WTC11 (cell line): ENCODE data around the gene CELF2. TPM values are rescaled to one million over a fixed set of nuclear protein-coding genes. Genes with fewer than 3 reads are reported as not detected.

Source experiments
- ATAC-seq: fragments of 200-7000 bp; cut with Tn5 transposase; 2 replicates; pipeline ENCODE4 v1.10.0; 2021; ENCODE audit warnings: mild to moderate bottlenecking, moderate library complexity
- CTCF ChIA-PET: fragments of 300-600 bp; sonication (Branson Sonifier 250); formaldehyde crosslinking; loops from one replicate; lab custom pipeline; 2021; ENCODE audit warnings: antibody characterized with exemption; lab: Charles Lee
- POLR2A ChIA-PET: fragments of 350-600 bp; sonication (Branson Sonifier 250); formaldehyde crosslinking; loops from one replicate; lab custom pipeline; 2021; ENCODE audit warnings: antibody characterized with exemption; lab: Charles Lee
- DNase-seq: peaks from one replicate; pipeline ENCODE4 v3.0.0; 2021; ENCODE audit warnings: low spot score
- H3K27ac Mint-ChIP-seq: 2 replicates; pipeline ENCODE4 v1.8.0; 2021; ENCODE audit warnings: mixed read lengths
- H3K27me3 Mint-ChIP-seq: 2 replicates; pipeline ENCODE4 v1.8.0; 2021; ENCODE audit warnings: low read depth, mild to moderate bottlenecking, moderate library complexity, mixed read lengths
- H3K36me3 Mint-ChIP-seq: 2 replicates; pipeline ENCODE4 v1.8.0; 2021; ENCODE audit warnings: mixed read lengths
- H3K4me1 Mint-ChIP-seq: 2 replicates; pipeline ENCODE4 v1.8.0; 2022; ENCODE audit warnings: mixed read lengths
- H3K4me3 Mint-ChIP-seq: 2 replicates; pipeline ENCODE4 v1.8.0; 2021; ENCODE audit warnings: mild to moderate bottlenecking, moderate library complexity, mixed read lengths
- H3K9me3 Mint-ChIP-seq: 2 replicates; pipeline ENCODE4 v1.8.0; 2021; ENCODE audit warnings: mixed read lengths
- ETV6 ChIP-seq: sonication (generic); formaldehyde crosslinking; IDR thresholded peaks from 2 replicates; pipeline ENCODE4 v1.8.1; 2022; ENCODE audit warnings: mild to moderate bottlenecking, missing genetic modification reagents
- GRHL2 ChIP-seq: fragments of 250-450 bp; sonication (Bioruptor Pico); IDR thresholded peaks from 2 replicates; pipeline ENCODE4 v1.8.0; 2022; ENCODE audit warnings: mild to moderate bottlenecking, moderate library complexity; ENCODE audit not compliant: insufficient replicate concordance, severe bottlenecking
- IRF2 ChIP-seq: sonication (generic); formaldehyde crosslinking; IDR thresholded peaks from 2 replicates; pipeline ENCODE4 v1.8.0; 2022; ENCODE audit warnings: low read depth, missing genetic modification reagents, borderline replicate concordance
- JUN ChIP-seq: sonication (generic); formaldehyde crosslinking; IDR thresholded peaks from 2 replicates; pipeline ENCODE4 v1.8.0; 2023; ENCODE audit warnings: mild to moderate bottlenecking, missing genetic modification reagents
- NFE2L1 ChIP-seq: sonication (generic); formaldehyde crosslinking; IDR thresholded peaks from 2 replicates; pipeline ENCODE4 v1.8.1; 2023; ENCODE audit warnings: missing genetic modification reagents
- NFYB ChIP-seq: sonication (generic); formaldehyde crosslinking; conservative IDR thresholded peaks from 2 replicates; pipeline ENCODE4 v1.8.0; 2022; ENCODE audit warnings: low read depth, missing genetic modification reagents
- TCF7 ChIP-seq: sonication (generic); formaldehyde crosslinking; IDR thresholded peaks from 2 replicates; pipeline ENCODE4 v1.8.0; 2022; ENCODE audit warnings: mild to moderate bottlenecking, low read depth, missing genetic modification reagents, moderate library complexity
- ZNF219 ChIP-seq: sonication (generic); formaldehyde crosslinking; IDR thresholded peaks from 2 replicates; pipeline ENCODE4 v1.8.0; 2023; ENCODE audit warnings: missing genetic modification reagents, mild to moderate bottlenecking, borderline replicate concordance
- total RNA-seq: library from RNA; stranded (reverse); gene quantifications from 3 replicates; pipeline ENCODE4 v1.2.3, GENCODE V29; 2021
- TF ChIP-seq, protein P1 (sequence below): sonication (generic); formaldehyde crosslinking; IDR thresholded peaks from 2 replicates; pipeline ENCODE4 v1.8.0; 2022; ENCODE audit warnings: mild to moderate bottlenecking, missing genetic modification reagents
- TF ChIP-seq, protein P2 (sequence below): sonication (generic); formaldehyde crosslinking; IDR thresholded peaks from 2 replicates; pipeline ENCODE4 v1.8.0; 2023; ENCODE audit warnings: missing genetic modification reagents, mild to moderate bottlenecking, borderline replicate concordance
- TF ChIP-seq, protein P3 (sequence below): fragments of 250-450 bp; sonication (Bioruptor Pico); IDR thresholded peaks from 2 replicates; pipeline ENCODE4 v2.1.2; 2022; ENCODE audit warnings: mild to moderate bottlenecking, moderate library complexity
- TF ChIP-seq, protein P4 (sequence below): sonication (generic); formaldehyde crosslinking; IDR thresholded peaks from 2 replicates; pipeline ENCODE4 v1.8.0; 2023; ENCODE audit warnings: missing genetic modification reagents
- TF ChIP-seq, protein P5 (sequence below): sonication (generic); formaldehyde crosslinking; conservative IDR thresholded peaks from 2 replicates; pipeline ENCODE4 v1.8.1; 2022; ENCODE audit warnings: mild to moderate bottlenecking, missing genetic modification reagents
- TF ChIP-seq, protein P6 (sequence below): sonication (generic); formaldehyde crosslinking; IDR thresholded peaks from 2 replicates; pipeline ENCODE4 v1.8.0; 2022; ENCODE audit warnings: mild to moderate bottlenecking, missing genetic modification reagents

The CELF2 gene
- total RNA-seq, 1 experiment from 2014 or later: 24.6 TPM

DNA sequence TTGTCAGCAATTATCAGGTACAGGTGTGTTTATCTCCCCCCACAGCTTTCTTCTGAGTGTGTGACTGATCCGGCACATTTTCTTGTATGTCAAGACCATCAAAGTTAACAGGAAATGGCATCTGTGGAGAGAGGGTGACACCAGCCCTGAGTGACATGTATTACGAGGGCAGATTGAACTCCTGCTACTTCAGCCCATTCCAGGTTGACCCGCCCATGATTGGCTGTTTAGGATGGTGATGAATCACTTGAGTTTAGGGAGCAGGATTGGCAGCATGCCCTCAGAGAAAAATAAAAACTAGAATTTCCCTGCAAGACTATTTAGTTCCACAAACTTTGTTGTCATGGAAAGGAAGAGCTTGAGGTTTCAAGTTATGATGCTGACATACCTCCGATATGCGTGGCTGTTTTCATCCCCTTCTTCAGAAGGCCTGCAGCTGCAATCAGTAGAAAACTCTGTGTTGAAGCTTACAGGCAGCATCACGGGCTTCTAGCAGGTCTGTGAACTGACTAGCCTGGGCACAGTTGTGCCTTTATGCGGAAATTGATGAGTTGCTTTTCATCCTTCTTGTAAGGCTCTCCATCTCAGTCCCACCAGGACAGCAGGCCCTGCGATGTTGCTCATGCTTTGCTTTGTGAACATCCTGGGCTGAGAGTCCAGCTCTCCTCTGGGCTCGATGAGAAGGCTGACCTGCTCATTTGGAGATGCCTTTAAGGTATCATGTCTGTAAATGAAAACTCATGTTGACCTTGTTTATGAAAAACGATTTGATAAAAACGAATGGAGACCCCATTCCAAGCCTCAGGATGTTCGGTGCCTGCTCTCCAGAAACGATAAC is 8.0 kb upstream of the CELF2 start (continued):
- no peak for TF ChIP-seq ETV6 (CRISPR knock-in tag)
- TF ChIP-seq, protein P1, sequence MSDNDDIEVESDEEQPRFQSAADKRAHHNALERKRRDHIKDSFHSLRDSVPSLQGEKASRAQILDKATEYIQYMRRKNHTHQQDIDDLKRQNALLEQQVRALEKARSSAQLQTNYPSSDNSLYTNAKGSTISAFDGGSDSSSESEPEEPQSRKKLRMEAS: no peak
- TF ChIP-seq GRHL2 (CRISPR knock-in tag): no peak
- TF ChIP-seq, all 79 proteins: peak for 0

DNA sequence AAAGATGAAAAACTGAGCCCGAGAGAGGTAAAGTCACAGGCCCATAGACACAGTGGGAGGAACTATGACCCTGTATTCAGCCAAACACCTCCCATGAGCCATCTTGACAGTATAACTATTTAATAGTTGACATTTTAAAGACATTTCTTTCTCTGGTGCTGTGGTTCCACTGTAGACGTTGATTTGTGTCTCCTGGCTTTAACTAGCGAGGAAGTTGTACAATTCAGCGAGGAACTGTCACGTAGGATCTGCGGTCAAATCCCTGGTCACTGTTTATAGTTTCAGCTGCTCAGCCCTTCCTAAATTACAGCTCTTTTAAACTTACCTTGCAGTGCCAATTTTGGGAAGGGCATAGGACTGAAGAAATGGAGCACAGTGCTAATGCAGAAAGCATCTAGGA is 7.1 kb upstream of the CELF2 start:
- H3K9me3 Mint-ChIP-seq: no peaks in the 10 kb centered on the region
- TF ChIP-seq NFYB (CRISPR knock-in tag) (no peak), ZNF219 (CRISPR knock-in tag) (no peak)
- TF ChIP-seq, protein P2, sequence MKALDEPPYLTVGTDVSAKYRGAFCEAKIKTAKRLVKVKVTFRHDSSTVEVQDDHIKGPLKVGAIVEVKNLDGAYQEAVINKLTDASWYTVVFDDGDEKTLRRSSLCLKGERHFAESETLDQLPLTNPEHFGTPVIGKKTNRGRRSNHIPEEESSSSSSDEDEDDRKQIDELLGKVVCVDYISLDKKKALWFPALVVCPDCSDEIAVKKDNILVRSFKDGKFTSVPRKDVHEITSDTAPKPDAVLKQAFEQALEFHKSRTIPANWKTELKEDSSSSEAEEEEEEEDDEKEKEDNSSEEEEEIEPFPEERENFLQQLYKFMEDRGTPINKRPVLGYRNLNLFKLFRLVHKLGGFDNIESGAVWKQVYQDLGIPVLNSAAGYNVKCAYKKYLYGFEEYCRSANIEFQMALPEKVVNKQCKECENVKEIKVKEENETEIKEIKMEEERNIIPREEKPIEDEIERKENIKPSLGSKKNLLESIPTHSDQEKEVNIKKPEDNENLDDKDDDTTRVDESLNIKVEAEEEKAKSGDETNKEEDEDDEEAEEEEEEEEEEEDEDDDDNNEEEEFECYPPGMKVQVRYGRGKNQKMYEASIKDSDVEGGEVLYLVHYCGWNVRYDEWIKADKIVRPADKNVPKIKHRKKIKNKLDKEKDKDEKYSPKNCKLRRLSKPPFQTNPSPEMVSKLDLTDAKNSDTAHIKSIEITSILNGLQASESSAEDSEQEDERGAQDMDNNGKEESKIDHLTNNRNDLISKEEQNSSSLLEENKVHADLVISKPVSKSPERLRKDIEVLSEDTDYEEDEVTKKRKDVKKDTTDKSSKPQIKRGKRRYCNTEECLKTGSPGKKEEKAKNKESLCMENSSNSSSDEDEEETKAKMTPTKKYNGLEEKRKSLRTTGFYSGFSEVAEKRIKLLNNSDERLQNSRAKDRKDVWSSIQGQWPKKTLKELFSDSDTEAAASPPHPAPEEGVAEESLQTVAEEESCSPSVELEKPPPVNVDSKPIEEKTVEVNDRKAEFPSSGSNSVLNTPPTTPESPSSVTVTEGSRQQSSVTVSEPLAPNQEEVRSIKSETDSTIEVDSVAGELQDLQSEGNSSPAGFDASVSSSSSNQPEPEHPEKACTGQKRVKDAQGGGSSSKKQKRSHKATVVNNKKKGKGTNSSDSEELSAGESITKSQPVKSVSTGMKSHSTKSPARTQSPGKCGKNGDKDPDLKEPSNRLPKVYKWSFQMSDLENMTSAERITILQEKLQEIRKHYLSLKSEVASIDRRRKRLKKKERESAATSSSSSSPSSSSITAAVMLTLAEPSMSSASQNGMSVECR (CRISPR knock-in tag): no peak
- TF ChIP-seq, protein P3, sequence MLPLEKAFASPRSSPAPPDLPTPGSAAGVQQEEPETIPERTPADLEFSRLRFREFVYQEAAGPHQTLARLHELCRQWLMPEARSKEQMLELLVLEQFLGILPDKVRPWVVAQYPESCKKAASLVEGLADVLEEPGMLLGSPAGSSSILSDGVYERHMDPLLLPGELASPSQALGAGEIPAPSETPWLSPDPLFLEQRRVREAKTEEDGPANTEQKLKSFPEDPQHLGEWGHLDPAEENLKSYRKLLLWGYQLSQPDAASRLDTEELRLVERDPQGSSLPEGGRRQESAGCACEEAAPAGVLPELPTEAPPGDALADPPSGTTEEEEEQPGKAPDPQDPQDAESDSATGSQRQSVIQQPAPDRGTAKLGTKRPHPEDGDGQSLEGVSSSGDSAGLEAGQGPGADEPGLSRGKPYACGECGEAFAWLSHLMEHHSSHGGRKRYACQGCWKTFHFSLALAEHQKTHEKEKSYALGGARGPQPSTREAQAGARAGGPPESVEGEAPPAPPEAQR (CRISPR knock-in tag): no peak
- TF ChIP-seq, protein P4, sequence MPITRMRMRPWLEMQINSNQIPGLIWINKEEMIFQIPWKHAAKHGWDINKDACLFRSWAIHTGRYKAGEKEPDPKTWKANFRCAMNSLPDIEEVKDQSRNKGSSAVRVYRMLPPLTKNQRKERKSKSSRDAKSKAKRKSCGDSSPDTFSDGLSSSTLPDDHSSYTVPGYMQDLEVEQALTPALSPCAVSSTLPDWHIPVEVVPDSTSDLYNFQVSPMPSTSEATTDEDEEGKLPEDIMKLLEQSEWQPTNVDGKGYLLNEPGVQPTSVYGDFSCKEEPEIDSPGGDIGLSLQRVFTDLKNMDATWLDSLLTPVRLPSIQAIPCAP (CRISPR knock-in tag): no peak
- no peak overlapping the region for H3K4me3 Mint-ChIP-seq
- no peaks in the 10 kb centered on the region for H3K36me3 Mint-ChIP-seq
- DNase-seq (no peak), ATAC-seq (no peak)
- POLR2A ChIA-PET: no interaction called here
- CTCF ChIA-PET: no interaction called here
- peaks cover 32% of the 10 kb centered on the region for H3K4me1 Mint-ChIP-seq
- peaks cover 8% of the 10 kb centered on the region for H3K27me3 Mint-ChIP-seq
- H3K27ac Mint-ChIP-seq: no peak overlapping the region

DNA sequence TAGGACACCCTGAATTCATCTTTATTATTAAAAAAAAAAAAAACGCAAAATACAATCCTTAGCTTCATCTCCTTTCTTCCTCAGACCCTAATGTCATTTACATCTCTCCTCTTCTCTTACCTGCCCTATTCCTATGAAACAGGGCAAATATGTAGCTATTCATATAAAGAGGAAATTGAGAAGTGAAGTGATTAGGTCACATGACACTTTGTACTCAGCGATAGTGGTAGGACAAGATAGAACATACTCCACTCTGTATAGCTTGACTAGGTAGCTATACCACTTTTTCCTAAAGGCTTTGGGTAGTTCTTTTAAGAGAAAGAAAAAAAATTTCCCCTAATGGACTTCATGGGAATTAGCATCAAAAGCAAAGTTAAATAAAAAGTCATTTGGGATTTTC is 6.2 kb upstream of the CELF2 start:
- peaks cover 12% of the 10 kb centered on the region for H3K27me3 Mint-ChIP-seq
- TF ChIP-seq, protein P5, sequence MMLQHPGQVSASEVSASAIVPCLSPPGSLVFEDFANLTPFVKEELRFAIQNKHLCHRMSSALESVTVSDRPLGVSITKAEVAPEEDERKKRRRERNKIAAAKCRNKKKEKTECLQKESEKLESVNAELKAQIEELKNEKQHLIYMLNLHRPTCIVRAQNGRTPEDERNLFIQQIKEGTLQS: no peak
- TF ChIP-seq TCF7 (no peak), NFE2L1 (CRISPR knock-in tag) (no peak), IRF2 (CRISPR knock-in tag) (no peak), JUN (CRISPR knock-in tag) (no peak)
- TF ChIP-seq, protein P6, sequence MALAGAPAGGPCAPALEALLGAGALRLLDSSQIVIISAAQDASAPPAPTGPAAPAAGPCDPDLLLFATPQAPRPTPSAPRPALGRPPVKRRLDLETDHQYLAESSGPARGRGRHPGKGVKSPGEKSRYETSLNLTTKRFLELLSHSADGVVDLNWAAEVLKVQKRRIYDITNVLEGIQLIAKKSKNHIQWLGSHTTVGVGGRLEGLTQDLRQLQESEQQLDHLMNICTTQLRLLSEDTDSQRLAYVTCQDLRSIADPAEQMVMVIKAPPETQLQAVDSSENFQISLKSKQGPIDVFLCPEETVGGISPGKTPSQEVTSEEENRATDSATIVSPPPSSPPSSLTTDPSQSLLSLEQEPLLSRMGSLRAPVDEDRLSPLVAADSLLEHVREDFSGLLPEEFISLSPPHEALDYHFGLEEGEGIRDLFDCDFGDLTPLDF (CRISPR knock-in tag): no peak
- TF ChIP-seq, all 79 proteins: peak for 0
- Mint-ChIP-seq H3K36me3 (no peaks in the 10 kb centered on the region), H3K4me3 (no peak overlapping the region), H3K27ac (no peak overlapping the region), H3K9me3 (no peaks in the 10 kb centered on the region), H3K4me1 (peaks cover 32% of the 10 kb centered on the region)
- POLR2A ChIA-PET: no interaction called here
- DNase-seq (no peak), ATAC-seq (no peak)
- CTCF ChIA-PET: interaction anchor here (1.2 kb wide), 1 partner anchor 24 kb away, joined by 3 read pairs; no protein-coding TSS in a partner anchor
